Activated naive CD4-positive, alpha-beta T cell treated with anti-CD3 and anti-CD28 coated beads, Interleukin-2, amount 50 U/mL, for 24 hours (primary cell): Measurements from ENCODE around the gene UBASH3B.

Source experiments
- H3K27ac Mint-ChIP-seq: one replicate; pipeline ENCODE4 v1.8.0; 2021; ENCODE audit warnings: mild to moderate bottlenecking, mixed read lengths
- H3K27me3 Mint-ChIP-seq: one replicate; pipeline ENCODE4 v1.8.0; 2021; ENCODE audit warnings: mixed read lengths
- H3K36me3 Mint-ChIP-seq: one replicate; pipeline ENCODE4 v1.8.0; 2021; ENCODE audit warnings: mixed read lengths
- H3K4me1 Mint-ChIP-seq: one replicate; pipeline ENCODE4 v1.8.0; 2021; ENCODE audit warnings: mixed read lengths
- H3K4me3 Mint-ChIP-seq: one replicate; pipeline ENCODE4 v1.8.0; 2021; ENCODE audit warnings: mild to moderate bottlenecking, mixed read lengths
- H3K9me3 Mint-ChIP-seq: one replicate; pipeline ENCODE4 v1.8.0; 2021; ENCODE audit warnings: mixed read lengths

The UBASH3B gene

DNA sequence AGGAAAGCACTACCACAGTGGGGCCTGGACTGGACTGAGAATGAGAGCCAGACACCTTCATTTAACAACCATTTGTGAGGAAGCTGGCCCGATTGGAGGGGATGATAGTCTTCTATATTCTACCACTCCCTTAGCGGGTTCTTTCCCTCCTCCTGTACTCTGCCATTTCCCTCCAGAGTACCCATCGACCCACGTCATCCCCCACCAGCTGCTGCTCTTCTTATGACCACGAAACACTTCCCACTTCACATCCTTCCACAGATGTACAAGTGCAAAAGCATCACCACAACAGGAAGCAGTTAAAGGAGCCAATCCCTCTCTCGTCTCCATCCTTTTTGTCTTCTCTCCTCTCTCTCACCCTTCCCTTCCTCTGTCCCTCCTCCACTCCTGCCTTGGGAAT is 18.0 kb upstream of the UBASH3B start:
- Mint-ChIP-seq H3K4me3 (no peak overlapping the region), H3K27ac (no peak overlapping the region), H3K4me1 (peaks cover 7% of the 10 kb centered on the region), H3K9me3 (no peaks in the 10 kb centered on the region), H3K36me3 (no peaks in the 10 kb centered on the region), H3K27me3 (no peaks in the 10 kb centered on the region)

GRCh38 chr11:122642472-122642922 is 13.0 kb upstream of the UBASH3B start:
- Mint-ChIP-seq H3K4me3 (no peak overlapping the region), H3K4me1 (peaks cover 8% of the 10 kb centered on the region), H3K27me3 (no peaks in the 10 kb centered on the region), H3K36me3 (no peaks in the 10 kb centered on the region), H3K9me3 (no peaks in the 10 kb centered on the region), H3K27ac (no peak overlapping the region)

DNA sequence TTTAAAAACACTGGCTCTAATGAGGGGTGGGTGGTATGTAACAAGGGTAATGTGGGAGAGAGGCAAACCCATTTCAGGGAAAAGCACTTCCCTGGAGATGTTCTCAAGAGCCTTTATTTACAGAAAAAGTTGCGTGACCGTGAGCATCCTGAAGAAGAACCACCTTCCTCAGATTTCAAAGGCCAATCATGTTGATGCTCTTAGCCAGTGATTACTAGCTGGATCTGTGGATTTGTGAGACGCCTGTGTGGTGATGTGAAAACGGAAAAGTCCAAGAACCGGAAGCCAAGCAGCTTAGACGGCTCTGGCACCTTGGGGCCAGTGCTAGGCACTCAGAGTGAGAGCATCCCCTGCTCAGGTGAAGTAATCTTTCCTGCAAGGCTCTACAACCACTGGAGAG is 12.6 kb upstream of the UBASH3B start:
- H3K27me3 Mint-ChIP-seq: no peaks in the 10 kb centered on the region
- H3K36me3 Mint-ChIP-seq: no peaks in the 10 kb centered on the region
- no peaks in the 10 kb centered on the region for H3K9me3 Mint-ChIP-seq
- H3K4me1 Mint-ChIP-seq: peaks cover 5% of the 10 kb centered on the region
- H3K4me3 Mint-ChIP-seq: no peak overlapping the region
- no peak overlapping the region for H3K27ac Mint-ChIP-seq

DNA sequence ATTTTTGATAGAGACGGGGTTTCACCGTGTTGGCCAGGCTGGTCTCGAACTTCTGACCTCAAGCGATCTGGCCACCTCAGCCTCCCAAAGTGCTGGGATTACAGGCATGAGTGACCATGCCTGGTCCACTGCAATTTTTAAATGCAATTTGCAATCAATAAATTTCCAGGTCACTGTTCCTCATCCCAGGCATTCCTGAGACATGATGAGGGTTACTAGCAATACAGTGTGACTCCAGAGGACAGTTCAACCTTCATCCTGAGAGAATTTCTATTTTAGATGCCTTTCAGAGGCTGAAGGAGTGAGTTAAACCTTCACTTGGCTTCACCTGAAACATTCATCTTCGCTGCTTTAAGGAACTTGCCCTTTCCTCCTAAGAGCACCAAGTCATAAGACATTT is 9.7 kb upstream of the UBASH3B start:
- H3K27ac Mint-ChIP-seq: no peak overlapping the region
- no peaks in the 10 kb centered on the region for H3K27me3 Mint-ChIP-seq
- no peak overlapping the region for H3K4me3 Mint-ChIP-seq
- peaks cover 5% of the 10 kb centered on the region for H3K4me1 Mint-ChIP-seq
- no peaks in the 10 kb centered on the region for H3K36me3 Mint-ChIP-seq
- H3K9me3 Mint-ChIP-seq: no peaks in the 10 kb centered on the region

DNA sequence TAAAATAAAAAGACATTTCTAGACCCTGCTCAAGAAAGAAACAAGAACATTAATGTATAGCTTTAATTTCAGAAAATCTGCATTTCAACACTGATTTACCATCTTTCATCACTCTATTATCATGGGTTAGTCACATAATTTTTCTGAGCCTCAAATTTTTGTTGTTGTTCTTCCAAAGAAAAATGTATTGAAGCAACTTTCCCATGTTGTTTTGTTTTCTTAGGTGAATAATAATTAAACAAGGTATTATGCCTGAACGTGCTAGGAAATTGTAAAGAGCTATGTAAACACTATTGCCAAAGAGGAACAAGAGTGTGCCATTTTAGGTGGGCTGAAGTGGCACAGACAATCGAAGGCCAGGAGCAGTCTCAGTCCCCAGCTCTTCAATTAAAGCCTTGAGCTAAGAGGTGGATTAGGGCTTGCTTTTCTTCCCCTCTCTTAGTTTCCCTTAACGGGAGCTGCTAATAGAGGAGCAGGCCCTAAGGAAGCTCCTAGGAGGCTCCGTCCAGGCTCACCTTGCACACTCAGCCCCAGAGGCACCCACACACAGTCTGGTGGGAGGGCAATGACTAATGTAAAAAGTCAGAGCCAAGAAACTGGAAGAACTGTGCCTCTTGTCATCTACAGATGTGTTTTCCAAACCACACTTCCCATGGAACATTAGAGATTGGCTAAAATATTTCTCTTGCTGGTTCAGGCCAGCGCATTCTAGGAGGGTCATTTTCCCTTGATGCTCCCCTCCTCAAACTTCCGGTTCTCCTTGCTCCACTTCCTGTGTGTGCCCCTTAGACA is 8.8 kb upstream of the UBASH3B start:
- Mint-ChIP-seq H3K4me3 (no peak overlapping the region), H3K27me3 (no peaks in the 10 kb centered on the region), H3K27ac (no peak overlapping the region), H3K36me3 (no peaks in the 10 kb centered on the region), H3K9me3 (no peaks in the 10 kb centered on the region), H3K4me1 (peaks cover 5% of the 10 kb centered on the region)

DNA sequence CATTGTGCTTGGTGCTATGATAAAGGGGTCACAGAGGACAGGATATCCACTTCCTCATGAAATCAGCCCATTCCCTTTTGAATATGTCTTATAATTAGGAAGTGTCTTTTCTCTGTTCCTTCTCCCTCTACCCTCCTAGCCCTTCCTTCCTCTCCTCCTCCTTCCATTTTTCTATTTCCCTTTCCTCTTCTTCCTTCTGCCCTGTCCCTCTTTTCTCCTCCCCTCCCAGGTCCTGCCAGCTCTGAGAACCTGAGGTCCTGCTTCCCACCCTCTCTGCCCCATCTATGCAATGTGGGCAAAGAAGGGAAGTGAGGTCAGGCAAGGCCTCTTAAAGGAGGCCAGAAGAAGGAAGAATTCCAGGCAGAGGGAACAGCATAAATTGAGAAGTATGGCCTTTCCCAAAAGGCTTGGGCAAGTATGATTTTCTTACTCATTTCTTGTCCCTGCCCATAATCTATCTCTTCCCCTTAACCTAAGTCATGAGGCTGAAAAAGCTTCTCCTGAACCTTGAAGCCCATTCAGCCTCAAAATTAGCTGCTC is 7.7 kb upstream of the UBASH3B start:
- Mint-ChIP-seq H3K36me3 (no peaks in the 10 kb centered on the region), H3K27me3 (no peaks in the 10 kb centered on the region), H3K4me3 (no peak overlapping the region), H3K27ac (no peak overlapping the region), H3K4me1 (peaks cover 5% of the 10 kb centered on the region), H3K9me3 (no peaks in the 10 kb centered on the region)

GRCh38 chr11:122649116-122649515 is 6.4 kb upstream of the UBASH3B start:
- no peaks in the 10 kb centered on the region for H3K36me3 Mint-ChIP-seq
- H3K4me1 Mint-ChIP-seq: peaks cover 5% of the 10 kb centered on the region
- H3K27ac Mint-ChIP-seq: no peak overlapping the region
- H3K27me3 Mint-ChIP-seq: no peaks in the 10 kb centered on the region
- H3K4me3 Mint-ChIP-seq: no peak overlapping the region
- H3K9me3 Mint-ChIP-seq: no peaks in the 10 kb centered on the region

GRCh38 chr11:122650619-122651018 is 4.9 kb upstream of the UBASH3B start:
- H3K36me3 Mint-ChIP-seq: no peaks in the 10 kb centered on the region
- H3K27ac Mint-ChIP-seq: no peak overlapping the region
- H3K4me1 Mint-ChIP-seq: peaks cover 14% of the 10 kb centered on the region
- H3K4me3 Mint-ChIP-seq: no peak overlapping the region
- no peaks in the 10 kb centered on the region for H3K9me3 Mint-ChIP-seq
- H3K27me3 Mint-ChIP-seq: no peaks in the 10 kb centered on the region

GRCh38 chr11:122652495-122652894 is 3.0 kb upstream of the UBASH3B start:
- Mint-ChIP-seq H3K27me3 (no peaks in the 10 kb centered on the region), H3K4me3 (no peak overlapping the region), H3K36me3 (no peaks in the 10 kb centered on the region), H3K4me1 (peaks cover 19% of the 10 kb centered on the region), H3K9me3 (no peaks in the 10 kb centered on the region), H3K27ac (no peak overlapping the region)

- H3K27me3 Mint-ChIP-seq: no peaks in the 10 kb centered on the region
- no peak overlapping the region for H3K4me3 Mint-ChIP-seq
- H3K36me3 Mint-ChIP-seq: no peaks in the 10 kb centered on the region
- no peaks in the 10 kb centered on the region for H3K9me3 Mint-ChIP-seq
- no peak overlapping the region for H3K27ac Mint-ChIP-seq
- H3K4me1 Mint-ChIP-seq: peaks cover 32% of the 10 kb centered on the region
These were observed 1.5 kb upstream of the UBASH3B start for GRCh38 chr11:122653916-122654585.

GRCh38 chr11:122656073-122656630 is 630 bp downstream of the UBASH3B start:
- Mint-ChIP-seq H3K27ac (peak overlapping the region; percentile 83), H3K36me3 (no peaks in the 10 kb centered on the region), H3K4me3 (peak overlapping the region; percentile 96), H3K4me1 (peaks cover 53% of the 10 kb centered on the region), H3K9me3 (no peaks in the 10 kb centered on the region), H3K27me3 (no peaks in the 10 kb centered on the region)

GRCh38 chr11:122656631-122657101 is 1.1 kb downstream of the UBASH3B start:
- Mint-ChIP-seq H3K27me3 (no peaks in the 10 kb centered on the region), H3K4me3 (peak overlapping the region; percentile 94), H3K9me3 (no peaks in the 10 kb centered on the region), H3K27ac (peak overlapping the region; percentile 83), H3K36me3 (no peaks in the 10 kb centered on the region), H3K4me1 (peaks cover 58% of the 10 kb centered on the region)

DNA sequence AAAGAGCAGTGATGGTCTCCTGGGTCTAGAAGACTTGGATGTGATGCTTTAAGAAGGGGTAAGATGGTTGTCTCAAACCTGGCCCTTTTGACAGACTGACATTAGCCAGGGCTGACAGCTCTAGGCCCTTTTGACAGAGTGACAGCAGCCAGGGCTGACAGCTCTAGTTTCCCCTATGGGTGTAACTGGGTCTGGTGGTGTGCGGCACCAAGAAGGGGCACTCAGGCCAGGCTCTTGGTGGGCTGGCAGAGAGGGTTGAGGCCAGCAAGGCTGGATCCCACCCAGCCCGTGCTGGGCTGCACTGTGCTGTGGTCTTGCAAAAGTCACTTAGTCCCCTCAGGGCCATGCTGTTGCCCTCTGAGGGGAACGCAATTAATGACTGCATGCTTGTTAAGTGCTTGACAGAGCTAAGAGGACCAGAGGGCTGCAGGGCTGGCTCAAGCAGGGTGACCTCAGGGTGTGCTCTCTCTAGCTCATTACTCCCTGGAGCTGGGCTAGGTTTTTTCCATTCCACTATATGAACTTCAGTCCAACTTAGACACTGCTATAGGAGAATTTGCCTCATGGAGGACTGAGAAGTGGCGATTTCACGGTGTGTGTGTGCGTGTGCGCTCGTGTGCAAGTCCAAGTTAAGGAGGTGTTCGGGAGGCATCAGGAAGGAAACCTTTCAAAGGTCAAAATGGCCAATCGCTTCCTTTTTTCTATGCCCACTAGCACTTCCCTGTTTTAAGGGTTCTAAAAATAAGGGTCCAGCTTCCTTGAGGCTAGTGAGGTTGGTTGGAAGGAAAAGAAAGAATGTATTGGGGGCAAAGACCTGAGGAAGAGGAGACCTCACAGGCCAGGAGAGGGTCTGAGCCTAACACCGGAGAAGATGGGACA is 4.4 kb downstream of the UBASH3B start:
- H3K36me3 Mint-ChIP-seq: no peaks in the 10 kb centered on the region
- no peaks in the 10 kb centered on the region for H3K27me3 Mint-ChIP-seq
- peaks cover 86% of the 10 kb centered on the region for H3K4me1 Mint-ChIP-seq
- H3K9me3 Mint-ChIP-seq: no peaks in the 10 kb centered on the region
- peak overlapping the region; percentile 47 for H3K4me3 Mint-ChIP-seq
- H3K27ac Mint-ChIP-seq: no peak overlapping the region

DNA sequence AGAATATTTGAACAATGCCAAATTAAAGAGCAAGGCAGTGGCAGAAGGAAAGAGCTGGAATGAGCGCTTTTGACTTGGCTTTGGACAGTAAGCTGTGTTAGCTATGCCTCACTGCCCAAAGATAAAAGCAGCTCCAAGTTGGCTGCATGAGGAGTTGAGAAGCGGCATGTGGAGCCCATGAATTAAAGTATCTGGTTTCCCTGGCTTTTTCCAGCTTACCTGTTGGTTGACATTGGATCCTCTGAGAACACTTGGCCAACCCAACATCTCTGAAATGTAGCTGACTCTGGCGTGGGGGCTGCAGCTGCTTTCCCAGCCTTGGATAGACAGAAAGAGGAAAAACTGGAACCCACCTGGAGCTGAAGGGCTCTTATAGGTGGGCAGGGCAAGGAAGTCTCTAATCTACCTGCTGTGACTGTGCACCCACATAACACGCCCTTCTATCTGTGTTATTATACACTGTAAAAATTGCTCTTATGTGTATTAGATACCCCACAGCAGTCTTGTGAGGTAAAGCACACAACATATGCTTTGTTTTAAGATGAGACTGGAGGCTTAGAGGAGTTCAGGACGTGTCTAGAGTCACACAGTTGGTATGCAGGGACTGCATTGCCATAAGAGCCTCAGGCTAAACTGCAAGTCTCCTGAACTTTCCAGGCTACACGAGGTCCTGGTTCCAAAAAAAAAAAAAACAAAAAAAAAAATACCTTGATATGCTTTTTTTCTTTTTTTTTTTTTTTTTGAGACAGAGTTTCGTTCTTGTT is 5.8 kb downstream of the UBASH3B start:
- Mint-ChIP-seq H3K36me3 (no peaks in the 10 kb centered on the region), H3K4me1 (peaks cover 84% of the 10 kb centered on the region), H3K4me3 (no peak overlapping the region), H3K27ac (no peak overlapping the region), H3K9me3 (no peaks in the 10 kb centered on the region), H3K27me3 (no peaks in the 10 kb centered on the region)
